T-helper 1 cell treated with Interleukin-12 subunit alpha and Interleukin-12 subunit beta and Interleukin-4 antibody, amounts not matched to agents 30 ng/mL and 1 ng/mL, for 36 hours (primary cell): ENCODE results near the gene GORASP2. TPM values are rescaled to one million over a fixed set of nuclear protein-coding genes. Genes with fewer than 3 reads are reported as not detected.

Experiments
- intact Hi-C: fragments of 100-400 bp; cut with micrococcal nuclease; formaldehyde crosslinking; loops from one replicate; pipeline ENCODE4 v1.15.1; 2024
- total RNA-seq: library from RNA; stranded (reverse); gene quantifications from 2 replicates; pipeline ENCODE4 v1.2.3, GENCODE V29; 2022

The GORASP2 gene
- total RNA-seq, 1 donor from 2014 or later: 81.4 TPM

DNA sequence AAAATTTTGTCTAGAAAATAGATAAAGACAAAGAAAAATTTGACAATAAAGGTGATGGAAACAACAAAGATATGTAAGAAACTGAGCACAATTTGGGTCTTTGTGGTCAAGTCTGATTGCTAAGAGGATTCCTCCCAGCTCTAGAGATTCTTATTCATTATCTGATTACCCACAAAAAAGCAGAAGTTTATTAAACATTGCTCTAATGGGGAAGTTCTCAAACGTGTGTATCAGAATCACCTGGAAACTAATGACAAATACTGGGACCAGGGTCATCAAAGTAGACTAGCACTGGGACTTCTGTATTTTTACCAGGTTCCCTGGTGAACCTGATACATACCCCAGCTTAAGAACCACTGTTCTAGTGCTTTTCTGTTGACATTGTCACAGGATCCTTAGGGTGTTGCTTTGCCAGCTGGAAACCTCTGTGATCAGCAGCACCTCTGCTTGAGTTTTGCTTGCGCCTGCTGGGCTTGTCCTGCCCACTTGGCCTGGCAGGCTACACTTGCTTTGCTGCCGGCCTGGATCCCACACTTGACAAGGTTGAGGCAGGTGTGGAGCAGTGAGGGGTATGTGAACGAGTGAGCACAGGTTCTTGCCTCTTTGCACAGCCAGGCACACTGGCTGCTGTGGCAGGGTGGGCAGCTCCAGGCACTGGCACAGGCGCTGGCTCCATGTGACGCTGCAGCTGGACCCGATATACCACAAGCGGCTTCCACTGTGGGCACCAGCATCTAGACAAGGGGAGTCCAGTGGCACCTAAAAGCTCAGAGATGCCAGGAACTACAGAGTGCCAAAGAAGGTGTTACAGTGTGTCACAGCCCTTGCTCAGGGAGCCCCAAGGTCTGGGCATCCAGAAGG, 6.2 kb upstream of the GORASP2 start:
- intact Hi-C loops: loop anchor here (10.0 kb wide), 1 partner anchor 1172 kb away; no protein-coding TSS in a partner anchor

DNA sequence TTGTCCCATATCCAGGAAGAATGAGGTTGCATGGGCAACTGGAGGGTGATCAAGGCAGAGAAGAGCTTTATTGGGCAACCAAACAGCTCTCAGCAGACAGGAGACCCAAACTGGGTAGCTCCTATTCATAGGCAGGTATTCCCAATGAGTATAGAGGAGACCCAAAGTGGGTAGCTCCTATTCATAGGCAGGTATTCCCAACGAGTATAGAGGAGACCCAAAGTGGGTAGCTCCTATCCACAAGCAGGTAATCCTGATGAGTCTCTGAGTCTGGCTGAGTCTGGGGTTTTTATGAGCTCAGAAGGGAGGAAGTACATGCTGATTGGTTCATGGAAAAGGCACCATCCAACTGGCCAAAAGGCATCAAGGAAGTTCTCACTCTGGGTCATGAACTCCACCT, 5.3 kb upstream of the GORASP2 start:
- intact Hi-C loops: loop anchor here (10.0 kb wide), 1 partner anchor 1171 kb away; no protein-coding TSS in a partner anchor

DNA sequence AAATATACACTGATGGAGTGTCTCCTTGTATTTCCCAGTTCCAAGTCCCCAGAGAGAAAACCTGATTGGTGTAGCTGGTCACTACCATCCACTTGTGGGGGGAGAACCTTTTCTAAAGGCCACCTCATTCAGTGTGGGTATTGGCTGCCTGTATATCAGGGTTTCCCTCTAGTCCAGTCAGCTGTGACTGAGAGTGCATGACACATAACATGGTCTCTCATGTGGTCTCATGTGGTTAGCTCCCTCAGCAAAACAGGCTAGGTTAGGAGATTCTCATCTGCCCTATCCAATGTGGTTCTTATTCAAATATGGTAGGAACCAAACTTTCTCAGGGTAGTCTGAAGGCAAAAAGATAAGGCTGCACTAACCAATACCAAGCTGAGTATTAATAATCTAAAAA, 4.1 kb upstream of the GORASP2 start:
- intact Hi-C loops: loop anchor here (5.0 to 10.0 kb wide), 4 partner anchors 103 to 1512 kb away; no protein-coding TSS in a partner anchor

DNA sequence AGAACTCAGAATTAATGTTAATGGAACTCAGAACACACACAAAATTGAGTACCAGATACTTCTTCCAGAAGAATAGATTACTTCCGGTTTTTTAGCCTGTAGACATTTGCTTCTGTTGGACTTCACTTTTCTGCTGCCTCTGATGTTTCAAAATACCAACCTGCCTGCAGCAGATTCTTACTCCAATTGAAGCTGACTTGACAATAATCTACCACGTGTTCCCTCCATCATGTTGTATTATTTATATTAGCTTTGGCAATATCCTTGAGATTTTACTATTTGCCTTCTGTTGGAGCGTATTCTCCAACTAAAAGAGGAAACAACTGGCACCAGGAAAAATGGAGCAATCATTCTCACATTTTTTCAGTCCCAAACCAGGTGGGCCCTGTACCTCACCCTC, 3.1 kb upstream of the GORASP2 start:
- intact Hi-C loops: loop anchor here (5.0 to 10.0 kb wide), 4 partner anchors 104 to 1511 kb away; no protein-coding TSS in a partner anchor

DNA sequence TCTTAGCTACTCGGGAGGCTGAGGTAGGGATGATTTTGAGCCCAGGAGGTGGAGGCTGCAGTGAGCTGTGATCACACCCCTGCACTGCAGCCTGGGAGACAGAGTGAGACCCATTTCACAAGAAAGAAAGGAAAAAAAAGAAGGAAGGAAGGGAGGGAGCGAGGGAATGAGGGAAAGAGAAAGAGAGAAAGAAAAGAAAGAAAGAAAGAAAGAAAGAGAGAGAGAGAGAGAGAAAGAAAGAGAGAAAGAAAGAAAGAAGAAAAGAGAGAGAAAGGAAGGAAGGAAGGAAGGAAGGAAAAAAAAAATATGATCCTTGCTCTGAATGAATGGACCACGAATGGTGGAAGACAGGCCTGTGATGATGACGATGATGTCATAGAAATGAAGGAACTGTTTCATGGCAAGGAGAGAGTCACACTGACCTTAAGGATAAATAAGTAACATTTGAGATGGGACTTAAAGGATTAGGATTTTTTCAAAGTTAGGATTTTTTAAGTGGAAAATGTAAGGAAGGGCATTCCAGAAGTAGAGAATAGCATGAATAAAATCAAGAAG, 2.2 kb upstream of the GORASP2 start:
- intact Hi-C loops: loop anchor here (5.0 to 10.0 kb wide), 4 partner anchors 105 to 1510 kb away; no protein-coding TSS in a partner anchor

DNA sequence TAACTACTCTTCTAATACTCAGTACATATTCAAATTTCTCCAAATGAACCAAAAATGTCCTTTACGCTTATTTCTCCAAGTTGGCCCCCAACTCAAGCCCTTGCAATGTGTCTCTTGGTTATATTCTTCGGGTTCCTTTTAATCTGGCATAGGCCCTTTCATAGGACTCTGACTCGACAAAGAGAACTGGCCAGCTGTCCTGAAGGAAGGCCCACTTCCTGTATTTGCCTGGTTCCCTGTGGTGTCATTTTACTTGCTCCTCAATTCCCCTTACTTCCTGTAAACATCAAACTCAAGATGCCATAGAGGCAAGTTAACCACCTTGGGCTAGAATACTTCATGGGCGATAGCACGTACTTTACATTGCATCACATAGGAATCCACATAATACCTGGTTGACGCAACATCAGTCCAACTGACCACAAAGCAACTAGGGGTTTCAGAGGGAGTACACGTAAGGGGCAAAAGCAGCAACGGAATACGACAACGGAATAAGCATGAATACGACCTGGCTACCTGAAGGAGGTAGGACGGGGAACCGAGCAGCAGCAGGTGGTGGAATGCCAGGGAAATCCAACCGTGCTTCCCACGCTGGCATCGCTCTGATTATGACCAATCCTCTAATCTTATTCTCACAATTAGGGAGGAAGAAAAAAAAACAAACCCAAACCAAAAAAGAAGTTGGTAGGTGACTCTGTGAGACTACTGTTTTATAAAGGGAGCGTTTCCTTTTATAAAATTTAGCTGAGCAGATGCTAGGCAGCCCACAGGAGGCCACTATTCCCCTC, 823 bp upstream of the GORASP2 start:
- intact Hi-C loops: loop anchor here (1.0 to 10.0 kb wide), 14 partner anchors 55 to 1565 kb away; partner anchors contain the start of genes CFAP210, DCAF17, ERICH2 and FASTKD1

DNA sequence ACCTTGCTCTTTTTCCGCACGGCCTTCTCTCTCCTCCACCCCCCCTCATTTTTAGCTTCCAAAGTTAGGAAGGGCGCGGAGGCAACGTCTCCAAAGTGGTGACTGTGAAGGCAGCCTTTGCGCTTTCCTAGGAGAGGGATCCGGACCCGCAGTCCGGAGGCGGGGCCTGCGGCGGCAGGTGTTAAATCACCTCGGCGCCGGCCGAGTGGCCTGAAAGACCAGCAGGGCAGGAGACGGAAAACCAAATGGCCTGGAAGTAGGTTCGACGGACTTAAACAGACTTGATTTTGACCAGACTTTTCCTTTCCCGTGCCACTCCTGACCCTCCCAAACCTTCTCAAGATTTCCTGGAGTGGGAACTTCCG, 615 bp downstream of the GORASP2 start:
- intact Hi-C loops: loop anchor here (1.0 to 10.0 kb wide), 15 partner anchors 44 to 1625 kb away; partner anchors contain the start of genes CFAP210, DYNC1I2, ERICH2 and HAT1

DNA sequence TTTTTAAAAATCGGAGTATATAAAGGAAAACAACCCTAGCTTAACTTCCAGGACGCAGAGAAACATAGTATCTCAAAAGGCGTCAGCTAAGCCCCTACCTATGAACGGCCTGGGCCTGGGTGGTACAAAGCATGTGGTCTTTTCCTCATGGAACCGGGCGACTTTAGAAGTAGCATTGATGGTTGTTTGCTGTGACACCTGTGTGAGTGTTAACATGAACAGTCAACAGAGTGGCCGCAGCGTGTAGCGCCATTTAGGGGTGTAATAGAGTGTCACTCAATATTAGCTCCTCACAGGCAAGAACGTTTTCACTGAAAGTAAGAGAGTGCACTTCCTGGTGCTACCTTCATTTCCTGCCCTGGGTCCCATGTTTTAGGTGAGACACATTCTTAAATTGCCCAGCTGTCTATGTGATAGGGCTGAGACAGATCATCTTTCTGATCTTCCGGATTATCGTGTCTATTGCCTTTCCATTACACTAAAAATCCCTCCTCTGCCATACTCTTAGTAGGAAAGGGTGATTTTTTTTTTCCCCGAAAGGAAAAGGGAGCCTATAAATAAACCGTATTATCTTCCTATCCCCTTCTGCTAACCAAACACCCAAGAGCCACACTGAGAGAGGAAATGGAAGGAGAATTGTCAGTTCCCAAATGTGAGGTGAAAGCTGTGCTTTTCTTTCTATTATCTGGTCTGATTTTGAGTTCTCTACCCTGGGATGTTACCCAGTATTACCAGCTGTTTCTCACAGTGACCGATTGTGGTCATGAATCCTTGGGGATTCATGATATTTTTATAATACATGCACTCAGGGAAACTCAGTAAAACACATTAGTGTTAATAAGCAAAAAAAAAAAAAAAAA, 1.3 kb downstream of the GORASP2 start:
- intact Hi-C loops: loop anchor here (1.0 to 2.0 kb wide), 4 partner anchors 43 to 1624 kb away; partner anchors contain the start of genes HAT1 and TLK1

DNA sequence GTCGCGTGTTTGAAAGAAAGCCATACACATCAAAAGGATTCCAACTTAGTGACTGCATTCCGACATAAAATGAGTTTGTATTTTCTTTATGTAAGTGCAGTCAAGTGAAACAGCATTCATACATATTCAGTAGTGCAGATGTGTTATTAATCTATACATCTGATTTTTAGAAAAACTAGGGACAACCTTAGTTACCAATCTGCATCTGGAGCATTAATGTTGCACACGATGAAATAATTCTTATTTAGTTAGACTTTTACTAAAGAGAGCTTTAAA, 1.9 kb downstream of the GORASP2 start:
- intact Hi-C loops: loop anchor here (1.0 to 2.0 kb wide), 4 partner anchors 42 to 1624 kb away; partner anchors contain the start of genes HAT1 and TLK1

DNA sequence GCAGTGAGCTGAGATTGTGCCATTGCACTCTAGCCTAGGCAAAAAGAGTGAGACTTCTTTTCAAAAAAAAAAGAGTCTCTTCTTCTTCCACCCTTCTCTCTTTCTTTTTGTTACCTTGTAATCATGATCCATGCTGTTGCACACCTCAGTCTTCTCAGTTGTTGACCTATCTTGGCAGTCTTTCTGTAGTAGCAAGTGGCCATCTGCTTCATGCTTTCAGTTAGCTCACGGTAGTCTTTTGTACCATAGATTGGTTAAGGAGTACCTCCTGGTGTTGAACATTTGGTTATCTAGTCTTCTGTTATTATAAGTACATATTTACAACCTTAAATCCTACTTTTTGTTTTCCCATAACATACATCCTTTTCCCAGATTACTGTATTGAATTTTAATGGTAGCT, 3.1 kb downstream of the GORASP2 start:
- intact Hi-C loops: no loop called here

DNA sequence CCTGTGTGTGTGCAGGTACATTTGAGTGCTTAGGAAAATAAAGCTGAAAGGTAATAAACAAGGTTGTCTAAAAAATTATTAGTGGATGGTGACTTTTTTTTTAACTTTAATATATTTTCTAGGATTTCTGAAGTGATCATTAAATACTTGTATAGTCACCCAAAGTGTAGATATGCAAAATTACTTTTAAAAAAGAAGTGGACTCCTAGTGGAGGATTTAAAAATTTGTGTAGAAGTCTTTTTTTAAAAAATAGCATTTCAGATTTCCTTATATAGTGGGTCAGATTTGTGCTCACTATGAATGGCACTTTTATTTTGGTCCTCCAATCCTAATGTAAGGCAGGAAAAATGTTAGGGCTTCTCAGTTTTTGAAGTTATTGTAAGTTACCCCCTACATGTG, 3.9 kb downstream of the GORASP2 start:
- intact Hi-C loops: no loop called here

DNA sequence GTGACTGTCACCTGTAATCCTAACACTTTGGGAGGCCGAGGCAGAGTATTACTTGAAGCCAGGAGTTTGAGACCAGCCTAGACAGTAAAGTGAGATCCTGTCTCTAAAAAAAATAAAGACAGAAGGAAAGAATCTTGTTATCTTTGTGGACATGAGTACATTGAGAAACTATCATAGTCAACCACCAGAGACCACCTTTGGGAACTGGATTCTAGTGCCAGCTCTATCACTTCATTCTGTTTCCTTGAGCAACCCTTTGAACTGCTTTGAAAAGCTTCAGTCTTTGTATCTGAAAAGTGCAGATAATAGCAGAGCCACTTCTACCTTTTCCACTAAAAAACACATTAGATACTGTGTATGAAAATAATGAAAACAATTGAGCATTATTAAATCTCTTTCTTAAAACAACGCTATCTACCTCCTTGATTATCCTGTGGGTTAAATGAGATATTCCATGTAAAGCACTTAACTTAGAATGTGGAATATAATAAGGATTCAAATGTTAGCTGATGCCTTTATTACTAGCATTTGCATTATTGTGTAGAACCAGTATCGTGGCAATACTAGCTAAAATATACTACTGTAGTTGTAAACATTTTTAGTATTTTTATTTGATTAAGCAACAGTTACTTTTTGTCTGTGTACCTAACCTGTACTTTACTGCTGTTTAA, 8.8 kb downstream of the GORASP2 start:
- intact Hi-C loops: no loop called here

DNA sequence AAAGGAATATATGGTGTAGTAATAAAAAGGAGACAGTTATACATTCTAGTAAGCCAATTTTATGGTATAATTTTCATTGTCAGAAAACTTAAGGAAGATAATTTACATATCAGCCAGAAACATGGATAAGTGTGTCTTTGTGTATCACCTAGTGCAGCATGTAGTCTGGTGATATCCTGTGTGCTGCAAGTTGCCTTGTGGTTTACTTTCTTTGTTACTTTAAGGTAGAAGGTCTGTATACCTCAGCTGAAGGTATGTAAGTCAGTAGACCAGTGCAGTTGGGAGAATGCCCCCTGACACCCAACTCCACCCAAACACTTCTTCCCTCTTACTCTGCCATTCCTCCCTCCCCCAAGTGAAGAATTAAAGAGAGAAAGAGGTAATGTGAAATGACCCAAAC, 11.0 kb downstream of the GORASP2 start:
- intact Hi-C loops: no loop called here

DNA sequence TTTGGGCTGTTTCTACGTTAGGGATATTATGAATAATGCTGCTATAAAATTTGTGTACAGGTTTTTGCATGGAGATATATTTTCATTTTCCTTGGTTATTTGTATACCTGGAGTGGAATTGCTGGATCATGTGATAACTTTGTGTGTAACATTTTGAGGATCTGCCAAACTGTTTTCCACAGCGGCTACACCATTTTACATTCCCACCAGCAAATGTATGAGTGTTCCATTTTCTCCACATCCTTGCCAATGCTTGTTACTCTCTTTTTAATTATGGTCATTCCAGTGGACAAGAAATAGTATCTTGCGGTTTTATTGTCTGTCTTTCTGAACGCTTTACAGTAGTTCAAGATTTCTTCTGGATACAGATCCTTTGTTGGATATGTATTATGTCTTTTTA, 13.6 kb downstream of the GORASP2 start:
- intact Hi-C loops: no loop called here

DNA sequence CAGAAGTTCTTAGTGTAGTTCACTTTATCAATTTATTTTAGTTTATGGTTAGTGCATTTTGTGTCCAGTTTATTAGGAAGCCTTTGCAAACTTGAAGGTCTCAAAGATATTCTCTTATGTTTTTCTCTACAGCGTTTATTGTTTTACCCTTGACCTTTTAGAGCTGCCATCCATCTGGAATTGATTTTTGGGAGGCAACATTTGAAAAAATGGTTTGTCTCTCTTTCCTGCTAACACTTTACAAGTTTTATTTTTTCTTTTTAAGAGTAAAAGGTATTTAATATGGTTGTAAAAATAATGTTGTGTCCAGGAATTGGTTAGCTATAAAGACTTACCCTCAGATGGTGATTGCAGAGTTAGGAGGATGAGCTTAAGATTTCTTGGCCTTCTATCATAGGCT, 14.0 kb downstream of the GORASP2 start:
- intact Hi-C loops: no loop called here

DNA sequence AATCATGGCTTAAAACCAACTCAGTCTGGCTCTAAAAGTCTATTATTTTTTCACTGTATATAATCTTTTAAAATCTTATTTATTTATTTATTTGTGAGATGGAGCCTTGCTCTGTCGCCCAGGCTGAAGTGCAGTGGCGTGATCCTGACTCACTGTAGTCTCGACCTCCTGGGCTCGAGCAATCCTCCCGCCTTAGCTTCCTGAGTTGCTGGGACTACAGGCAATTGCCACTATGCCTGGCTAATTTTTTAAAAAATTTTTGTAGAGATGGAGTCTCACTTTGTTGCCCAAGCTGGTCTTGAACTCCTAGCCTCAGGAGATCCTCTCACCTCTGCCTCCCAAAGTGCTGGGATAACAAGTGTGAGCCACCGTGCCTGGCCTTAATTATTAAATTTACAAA, 14.5 kb downstream of the GORASP2 start:
- intact Hi-C loops: no loop called here

DNA sequence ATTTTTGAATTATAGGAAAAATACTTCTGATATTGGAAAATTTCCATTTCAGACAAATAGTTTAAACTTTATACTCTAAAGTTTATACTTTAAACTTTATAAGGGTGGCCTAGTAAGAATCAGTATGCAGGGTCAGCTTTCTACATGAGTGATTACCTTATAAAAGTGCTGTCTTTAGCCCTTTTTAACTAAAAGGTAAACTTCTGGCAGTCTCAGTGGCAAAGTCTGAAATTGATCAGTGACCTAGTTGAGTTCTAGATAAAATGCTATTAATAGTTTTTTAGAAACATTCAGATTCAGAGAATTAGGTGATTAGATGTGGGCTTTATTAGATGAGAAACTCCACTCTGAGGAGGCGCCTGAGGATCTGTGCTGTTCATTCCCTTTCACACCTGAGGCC, 15.5 kb downstream of the GORASP2 start:
- intact Hi-C loops: no loop called here

DNA sequence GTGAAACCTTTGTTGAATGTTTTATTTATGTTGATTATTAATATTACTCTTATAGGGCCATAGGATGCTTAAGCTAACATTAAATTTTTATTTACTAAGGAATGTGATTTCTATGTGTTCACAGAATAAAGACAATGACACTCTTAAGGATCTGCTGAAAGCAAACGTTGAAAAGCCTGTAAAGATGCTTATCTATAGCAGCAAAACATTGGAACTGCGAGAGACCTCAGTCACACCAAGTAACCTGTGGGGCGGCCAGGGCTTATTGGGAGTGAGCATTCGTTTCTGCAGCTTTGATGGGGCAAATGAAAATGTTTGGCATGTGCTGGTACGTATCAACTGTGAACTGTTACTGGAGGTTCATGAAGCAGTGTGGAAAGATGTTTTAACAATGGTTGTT, 20.4 kb downstream of the GORASP2 start:
- intact Hi-C loops: no loop called here

DNA sequence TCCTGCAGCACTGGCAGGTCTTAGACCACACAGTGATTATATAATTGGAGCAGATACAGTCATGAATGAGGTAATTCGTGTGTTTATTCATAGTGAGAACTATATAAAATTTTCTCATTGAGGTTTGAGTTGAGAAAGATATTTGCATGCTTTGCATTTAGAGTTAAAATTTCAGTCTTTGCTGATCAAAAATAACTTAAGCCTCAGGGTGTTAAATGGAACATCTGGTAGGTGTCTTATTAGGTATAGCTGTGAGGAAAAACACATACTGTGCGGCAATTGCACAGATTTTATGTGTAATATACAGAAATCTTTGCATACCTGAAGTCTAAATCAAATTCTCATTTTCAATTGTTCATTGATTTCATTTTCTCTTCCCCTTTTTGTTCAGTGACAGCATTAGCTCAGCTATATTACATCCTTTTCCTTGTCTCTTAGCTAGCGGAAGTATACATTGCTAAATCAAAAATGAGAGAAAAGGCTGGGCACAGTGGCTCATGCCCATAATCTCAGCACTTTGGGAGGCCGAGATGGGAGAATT, 21.2 kb downstream of the GORASP2 start:
- intact Hi-C loops: no loop called here

DNA sequence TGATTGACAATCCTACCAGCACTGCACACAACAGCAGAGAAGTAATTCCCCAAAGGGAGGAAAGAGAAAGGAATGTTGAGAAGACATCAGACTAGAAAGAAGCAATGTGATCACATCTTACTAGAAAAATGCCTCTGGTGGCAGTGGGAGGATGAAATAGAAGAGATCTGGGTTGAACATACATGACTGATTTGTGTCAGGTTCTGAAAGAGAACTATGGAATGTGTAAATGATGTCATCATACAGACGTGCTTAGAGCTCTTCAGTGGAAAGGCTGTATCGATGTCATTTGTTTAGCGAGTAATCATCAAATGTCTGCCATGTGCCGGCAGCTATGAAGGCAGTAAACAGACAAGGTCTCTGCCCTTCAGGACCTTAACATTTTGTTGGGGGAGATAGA, 24.9 kb downstream of the GORASP2 start:
- intact Hi-C loops: no loop called here
